ENCODE measurements around the gene SLC16A12.

Gene SLC16A12

DNA sequence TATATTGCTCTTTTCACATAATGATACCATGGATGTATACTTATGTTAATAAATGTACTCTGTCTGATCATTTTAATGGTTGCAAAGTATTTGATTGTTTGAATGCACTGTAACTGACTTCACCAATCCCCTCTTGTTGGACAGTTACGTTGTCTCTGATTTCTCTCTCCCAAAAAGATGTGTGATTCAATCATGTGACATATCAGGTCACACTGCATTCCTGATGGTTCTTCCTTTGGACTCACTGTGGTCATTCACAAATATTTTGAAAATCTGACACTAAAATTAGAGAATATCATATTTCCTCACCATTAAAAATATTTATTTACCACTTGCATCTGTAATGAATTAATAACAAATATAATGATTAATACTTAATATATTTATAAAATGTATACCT lies 22.2 kb downstream of the SLC16A12 start:
- DNase-seq (ENCODE audit: low spot score): no peak

DNA sequence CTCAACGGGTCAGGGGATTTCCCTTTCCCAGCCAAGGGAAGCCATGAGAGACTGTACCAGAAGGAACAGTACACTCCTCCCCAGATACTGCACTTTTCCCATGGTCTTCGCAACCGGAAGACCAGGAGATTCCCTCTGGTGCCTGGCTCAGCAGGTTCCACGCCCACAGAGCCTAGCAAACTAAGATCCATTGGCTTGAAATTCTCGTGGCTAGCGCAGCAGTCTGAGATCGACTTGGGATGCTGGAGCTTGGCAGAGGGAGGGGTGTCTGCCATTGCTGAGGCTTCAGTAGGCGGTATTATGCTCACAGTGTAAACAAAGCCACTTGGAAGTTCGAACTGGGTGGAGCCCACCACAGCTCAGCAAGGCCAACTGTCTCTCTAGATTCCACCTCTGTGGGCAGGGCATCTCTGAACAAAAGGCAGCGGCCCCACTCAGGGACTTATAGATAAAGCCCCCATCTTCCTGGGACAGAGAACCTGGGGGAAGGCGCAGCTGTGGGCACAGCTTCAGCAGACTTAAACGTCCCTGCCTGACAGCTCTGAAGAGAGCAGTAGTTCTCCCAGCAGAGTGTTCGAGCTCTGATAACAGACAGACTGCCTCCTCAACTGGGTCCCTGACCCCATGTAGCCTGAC lies 29.6 kb downstream of the SLC16A12 start:
- DNase-seq (ENCODE audit: low spot score): no peak

DNA sequence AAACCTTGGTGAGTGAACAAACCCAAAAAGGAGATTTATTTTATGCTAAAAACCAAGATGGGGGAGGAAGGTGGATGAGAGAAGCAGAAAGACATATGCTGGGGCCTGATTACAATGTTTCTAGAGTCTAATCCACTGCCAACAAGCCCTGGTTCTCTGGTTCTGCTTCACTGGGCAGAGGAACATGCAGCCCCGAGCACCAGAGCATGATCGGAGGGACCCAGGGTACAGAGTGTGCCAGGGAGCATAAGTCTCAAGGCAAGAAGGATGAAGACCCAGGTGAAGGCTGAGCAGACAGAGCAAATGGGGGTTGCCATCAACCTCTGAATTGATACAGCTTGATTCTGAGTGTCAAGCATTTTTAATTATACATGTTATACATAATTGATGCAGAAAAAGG lies 30.7 kb downstream of the SLC16A12 start:
- no peak for DNase-seq (ENCODE audit: low spot score)

DNA sequence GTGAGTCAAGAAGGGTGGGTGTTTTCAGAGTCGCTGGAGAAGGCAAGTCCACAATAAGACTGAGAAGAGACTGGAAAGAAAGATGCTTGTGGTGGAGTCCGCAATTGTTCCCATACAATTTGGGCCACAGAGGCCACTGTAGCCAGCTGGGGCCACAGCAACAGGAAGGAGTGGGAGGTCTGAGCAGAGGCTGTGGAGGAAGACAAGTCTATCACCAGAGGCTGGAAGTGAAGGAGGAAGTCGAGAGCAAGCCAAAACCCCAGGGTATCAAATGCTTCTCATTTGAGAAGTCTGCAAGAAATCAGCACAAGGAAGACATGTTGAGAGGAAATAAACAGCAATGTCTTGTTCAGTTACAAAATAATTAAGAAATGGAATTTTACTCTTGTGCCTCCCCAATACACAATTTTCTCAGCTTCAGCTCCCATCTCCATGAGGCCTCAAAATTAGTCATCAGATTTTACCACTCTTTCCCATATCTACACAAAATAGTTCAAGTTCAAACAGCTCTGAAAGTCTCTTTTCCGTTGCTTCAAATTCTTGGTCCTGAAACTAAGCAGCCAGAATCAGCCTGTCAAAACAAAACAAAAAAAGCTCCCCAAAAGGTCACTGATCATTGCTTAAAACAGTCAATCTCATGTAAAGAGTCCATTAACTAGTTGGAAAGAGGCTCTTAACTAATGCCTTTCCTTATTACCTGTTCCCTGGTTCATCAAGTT lies 31.6 kb downstream of the SLC16A12 start:
- DNase-seq (ENCODE audit: low spot score): no peak

DNA sequence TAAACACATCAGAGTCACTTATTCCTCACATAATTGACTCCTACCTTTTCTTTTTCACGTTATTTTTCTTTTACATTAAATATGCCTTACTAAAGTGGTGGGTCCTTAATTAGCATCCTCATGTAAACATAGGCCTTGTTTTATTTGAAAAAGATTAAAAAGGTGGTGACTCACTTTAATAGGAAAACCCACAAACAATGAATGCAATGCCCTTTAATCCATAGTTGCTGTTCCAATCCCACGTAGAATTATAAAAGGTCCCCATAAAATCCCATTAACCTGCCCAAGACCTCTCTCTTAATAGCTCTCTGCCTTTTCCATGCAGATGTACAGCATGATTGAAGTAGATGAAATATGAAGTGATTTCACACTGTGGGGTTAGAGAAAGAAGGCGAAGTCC lies 32.2 kb downstream of the SLC16A12 start:
- DNase-seq (ENCODE audit: low spot score): no peak

DNA sequence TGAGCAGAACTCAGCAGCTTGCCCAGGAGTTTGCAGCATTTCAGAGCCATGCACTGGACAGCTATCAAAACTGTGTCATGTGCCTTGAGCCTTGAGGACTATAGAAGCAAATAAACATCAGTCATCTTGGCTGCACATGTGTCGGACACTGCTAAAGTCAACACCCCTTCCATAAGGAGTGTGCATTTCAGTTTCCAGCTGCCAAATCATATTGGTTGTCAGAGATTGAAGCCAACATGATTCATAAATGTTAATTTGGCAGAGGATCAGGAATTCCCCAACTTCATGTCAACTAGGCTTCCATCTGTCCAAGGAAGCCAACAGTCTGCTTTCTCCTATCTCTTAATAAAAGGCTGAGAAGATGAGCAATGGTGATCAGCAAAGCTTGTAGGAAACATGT lies 32.8 kb downstream of the SLC16A12 start:
- DNase-seq (ENCODE audit: low spot score): no peak

DNA sequence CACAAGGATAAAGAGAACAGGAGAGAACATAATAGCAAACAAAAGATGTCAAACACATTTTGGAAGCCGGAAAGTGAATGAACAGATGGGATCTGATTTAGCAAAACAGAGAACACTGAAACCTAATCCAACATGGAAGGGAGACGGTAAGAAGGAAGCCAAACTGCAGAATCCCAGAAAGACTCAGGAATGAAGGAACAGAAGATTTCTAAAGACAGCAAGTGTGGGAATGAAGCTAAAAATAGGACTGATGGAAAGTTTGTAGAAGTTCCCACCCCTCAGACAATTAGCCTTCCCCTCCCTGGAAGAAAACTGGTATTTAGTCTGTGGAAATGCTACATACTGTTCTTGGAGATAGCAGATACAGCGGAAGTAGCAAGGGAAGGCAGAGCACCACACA lies 40.8 kb downstream of the SLC16A12 start:
- no peak for DNase-seq (ENCODE audit: low spot score)

DNA sequence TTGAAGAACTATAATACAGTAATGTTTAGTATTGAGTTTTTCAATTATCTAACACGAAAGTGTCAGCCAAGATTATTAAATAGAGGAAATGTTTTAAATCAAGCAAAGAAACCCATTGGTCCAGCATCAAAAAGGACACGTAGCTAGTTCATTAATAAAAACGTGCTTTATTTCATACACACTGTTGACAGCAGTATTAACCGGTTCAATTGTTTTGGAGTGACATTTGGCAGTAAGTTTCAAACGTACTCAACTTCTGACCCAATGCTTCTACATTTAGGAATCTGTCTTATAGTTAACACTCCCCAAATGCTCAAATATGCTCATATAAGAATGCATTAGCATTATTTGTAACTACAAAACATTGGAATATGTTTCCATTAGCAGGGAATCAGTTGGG lies 41.3 kb downstream of the SLC16A12 start:
- DNase-seq (ENCODE audit: low spot score): no peak

DNA sequence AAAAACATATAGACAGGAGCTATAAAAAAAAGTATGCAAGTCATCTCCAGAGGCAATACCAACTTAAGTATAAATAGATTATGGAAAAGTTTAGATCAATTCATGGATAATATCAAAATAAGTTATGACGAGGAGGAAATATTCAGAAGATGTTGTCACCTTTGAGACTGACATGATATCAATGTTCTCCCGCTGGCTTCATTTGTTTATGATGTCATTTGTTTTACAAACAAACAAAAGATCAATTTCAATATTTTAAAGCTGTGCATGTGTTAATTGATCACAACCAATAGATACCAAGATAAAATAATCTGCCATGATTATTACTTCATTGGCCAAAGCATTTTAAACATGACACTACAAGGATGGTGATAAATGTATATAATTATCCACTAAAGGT lies 43.5 kb downstream of the SLC16A12 start:
- no peak for DNase-seq (ENCODE audit: low spot score)

DNA sequence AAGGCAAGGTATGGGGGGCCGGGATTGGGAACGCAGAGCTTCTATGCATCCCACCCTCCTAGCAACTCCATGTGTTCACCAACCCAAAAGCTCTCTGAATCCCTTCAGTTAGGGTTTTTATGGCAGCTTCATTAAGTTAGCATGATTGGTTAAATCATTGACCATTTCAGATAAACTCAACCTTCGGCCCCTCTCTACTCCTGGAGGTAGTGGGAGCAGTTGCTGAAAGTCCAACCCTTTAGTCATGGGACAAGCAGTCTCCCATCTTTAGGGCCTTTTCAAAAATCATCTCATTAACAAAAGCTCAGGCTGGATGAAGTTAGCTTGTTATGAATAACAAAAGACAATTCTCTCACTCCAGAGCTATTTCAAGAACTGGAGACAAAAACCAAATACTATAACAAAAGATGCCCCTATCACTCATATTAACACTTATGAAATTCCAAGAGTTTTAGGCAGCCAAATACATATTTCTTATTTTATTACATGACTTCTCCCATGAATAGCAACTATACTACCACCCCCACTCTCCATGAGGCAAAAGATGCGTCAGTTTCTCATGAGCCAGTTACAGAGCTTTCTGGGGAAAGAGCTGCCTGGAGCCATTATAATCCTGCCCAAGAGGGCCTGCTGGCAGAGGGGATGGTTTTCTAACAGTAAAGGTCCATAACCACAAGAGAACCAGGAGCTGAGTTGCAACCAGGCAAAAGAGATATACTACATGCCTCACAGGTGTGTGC lies 44.6 kb downstream of the SLC16A12 start:
- no peak for DNase-seq (ENCODE audit: low spot score)

DNA sequence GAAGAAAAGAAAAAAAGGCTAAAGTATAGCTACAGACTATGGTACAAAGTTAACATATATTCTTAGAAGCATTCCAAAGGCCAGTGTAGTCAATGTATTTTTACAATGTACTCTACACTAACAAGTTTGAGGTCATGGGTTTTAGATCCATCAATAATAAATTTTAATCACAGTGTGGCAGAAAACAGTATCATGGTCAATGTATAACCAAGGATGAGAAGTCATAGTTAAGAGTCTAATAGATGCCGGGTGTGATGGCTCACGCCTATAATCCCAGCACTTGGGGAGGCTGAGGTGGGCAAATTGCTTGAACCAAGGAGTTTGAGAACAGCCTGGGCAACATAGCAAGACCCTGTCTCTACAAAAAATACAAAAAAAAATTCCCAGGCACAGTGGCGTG lies 53.1 kb downstream of the SLC16A12 start:
- DNase-seq (ENCODE audit: low spot score): no peak

DNA sequence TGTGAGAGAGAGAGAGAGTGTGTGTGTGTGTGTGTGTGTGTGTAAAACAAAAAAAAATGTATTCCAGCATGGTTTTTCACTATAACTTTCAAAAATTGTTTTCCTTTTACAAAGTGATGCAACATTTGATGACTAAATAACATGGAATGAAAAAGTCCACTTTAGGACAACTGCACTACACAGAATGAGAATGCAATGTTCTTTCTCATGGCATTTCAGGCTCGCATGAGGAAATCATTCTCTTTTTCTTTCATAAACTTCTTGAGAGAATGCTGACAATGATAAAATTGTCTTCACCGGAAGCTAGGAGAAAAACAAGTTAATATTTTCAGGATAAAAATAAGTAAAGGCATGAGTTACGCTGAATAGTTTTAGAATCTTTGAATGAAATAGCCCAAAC lies 53.7 kb downstream of the SLC16A12 start:
- DNase-seq (ENCODE audit: low spot score): no peak

DNA sequence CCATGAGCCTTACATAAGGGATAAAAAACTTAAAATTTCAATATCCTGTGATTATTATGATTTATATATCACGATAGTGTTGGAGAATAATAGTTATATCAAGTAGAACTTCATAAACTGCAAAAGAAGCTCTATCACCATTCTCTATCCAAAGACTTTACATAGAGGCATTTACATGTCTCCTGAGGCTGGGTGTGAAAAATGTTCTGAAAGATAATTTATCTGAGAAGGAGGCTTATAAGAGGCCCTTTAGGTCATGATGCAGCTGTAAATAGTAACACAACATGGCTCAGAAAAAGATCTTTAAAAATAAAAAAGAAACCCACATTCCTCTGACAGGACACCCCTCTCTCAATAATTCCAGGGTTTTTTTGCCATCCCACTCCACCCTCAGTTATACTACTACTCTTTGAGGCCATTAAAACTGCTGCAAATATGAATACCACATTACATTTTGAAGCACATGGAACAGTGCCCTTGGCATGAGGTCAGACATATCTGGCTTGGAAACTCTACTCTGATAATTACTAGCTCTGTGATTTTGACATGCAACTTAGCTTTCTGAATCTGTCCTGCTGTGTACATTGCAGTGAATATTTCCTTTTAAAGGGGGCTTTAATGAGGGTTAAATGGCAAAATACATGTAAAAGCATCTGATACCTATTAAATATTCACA lies 55.5 kb downstream of the SLC16A12 start:
- DNase-seq (ENCODE audit: low spot score): no peak

DNA sequence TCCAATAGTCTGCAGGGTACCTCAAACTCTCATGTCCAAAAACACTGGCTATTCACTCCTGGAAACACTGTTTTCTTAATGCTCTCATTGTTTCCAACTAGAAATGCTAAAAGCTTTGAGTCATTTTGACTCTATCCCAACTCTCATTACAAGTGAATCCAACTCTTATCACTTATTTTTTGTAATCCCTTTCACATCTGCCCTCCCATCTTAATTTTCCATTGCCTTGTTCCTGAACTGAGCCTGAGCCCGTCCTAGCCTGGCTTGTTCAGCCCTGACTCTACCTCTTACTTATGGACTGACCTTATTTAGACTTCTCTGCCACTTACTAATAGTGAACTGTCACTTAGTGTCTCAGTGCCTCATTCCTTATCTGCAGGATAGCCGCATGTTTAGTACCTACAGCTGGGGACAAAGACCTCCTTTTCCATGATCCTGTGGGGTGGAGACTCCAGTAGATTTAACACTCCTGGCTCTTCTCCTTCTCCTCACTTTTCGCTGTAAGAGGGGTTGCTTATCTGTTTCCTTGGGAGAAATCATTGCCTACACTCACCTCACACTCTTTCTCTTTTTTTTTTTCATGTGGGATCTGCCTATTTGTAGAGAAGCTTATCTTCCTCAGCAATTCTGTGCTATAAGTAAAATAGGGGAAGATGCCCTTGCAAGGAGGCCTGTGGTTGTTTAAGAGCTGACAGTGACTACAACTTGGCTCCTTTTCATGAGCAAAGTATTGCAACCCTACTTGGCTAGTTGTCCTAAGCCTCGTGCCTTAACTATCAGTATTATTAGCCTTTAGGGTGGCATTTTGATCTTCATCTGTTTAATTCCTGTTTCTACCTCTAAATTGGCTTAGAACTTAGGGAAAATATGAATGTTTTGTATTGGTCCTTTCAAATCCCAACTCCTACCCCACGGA lies 56.4 kb downstream of the SLC16A12 start:
- no peak for DNase-seq (ENCODE audit: low spot score)

DNA sequence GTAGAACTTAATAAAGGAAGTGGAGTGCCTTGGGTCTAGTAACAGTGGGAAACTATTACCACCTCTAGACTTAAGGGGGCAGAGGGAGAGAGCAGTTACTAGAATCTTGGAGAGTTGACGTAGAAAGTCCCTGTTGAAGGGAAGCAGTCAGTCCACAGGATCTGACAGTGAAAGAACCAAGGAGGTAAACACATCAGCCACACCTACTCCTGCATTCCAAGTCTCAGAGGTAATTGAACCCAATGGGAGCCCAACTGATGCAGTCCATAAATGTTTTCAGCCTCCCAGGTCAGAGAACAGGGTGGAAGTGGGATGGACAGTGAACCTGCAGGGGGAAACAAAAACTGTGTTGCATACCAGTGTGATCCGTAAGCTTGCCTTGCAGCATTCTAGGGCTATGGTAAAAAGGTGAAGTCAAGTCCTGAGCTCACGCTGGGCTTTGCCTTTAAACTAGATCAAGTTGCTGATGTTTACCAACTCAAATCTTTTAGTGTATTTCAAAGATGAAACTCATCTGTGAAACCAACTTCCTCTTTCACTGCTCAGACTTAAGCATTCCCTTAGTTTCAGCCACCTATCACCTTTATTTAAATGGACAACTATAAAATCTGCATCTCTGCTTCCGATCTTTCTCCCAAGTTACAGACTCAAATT lies 57.2 kb downstream of the SLC16A12 start:
- no peak for DNase-seq (ENCODE audit: low spot score)

DNA sequence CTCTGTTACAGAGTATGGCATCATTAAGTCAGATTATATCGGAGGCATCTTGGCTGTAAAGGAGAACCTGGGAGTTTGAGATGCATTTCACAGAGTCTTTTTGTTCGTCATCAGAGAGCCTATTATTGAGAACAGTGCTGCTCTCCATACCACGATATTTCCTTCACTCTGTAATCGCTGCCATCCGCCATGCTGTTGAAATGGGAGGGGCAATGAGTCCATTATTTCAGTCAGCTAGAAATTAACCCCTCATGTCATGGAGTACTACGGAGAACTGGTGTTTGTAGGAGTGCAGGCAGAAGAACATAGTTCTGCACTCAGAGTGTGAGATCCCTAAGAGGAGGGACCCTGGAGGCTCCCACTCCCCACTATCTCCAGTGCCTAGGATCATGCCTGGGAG lies 59.2 kb downstream of the SLC16A12 start:
- DNase-seq (ENCODE audit: low spot score): no peak

DNA sequence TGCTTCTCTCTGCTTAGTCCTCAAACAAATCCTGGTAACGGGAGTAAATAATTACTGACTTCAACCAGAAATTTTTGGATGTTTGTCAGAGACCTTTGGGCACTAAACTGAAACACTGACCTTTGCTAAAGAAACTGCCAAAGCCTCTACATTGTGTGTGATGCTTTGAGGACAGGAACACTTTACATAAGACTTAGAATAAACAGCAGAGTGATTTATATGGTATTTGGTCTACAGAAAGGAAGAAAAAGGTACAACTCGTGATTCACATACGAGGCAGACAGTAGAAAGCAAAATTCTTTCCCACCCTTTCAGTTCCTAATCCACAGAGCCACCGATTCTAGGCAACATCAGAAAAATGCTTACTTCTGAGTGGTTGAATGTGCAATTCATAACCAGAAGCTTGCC lies 59.8 kb downstream of the SLC16A12 start:
- DNase-seq (ENCODE audit: low spot score): peak; percentile 20

DNA sequence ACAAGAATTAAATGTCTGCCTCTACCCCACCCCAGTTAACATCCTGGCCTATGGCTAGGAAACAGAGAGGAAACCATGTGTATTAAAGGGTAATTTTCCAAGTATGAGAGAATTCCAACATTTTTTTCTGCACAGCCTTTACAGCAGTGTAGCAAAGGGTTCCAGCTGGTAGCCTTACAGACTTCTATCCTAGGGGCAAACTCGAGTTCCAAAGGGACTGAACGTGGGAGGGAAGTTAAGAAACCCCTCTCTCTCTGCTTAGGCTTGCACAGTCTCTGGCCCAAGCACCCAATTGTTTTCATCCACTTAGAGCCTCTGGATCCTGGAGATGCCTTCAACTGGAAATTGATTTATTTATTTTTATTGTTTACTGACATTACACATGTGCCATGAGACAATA lies 60.3 kb downstream of the SLC16A12 start:
- peak; percentile 20 for DNase-seq (ENCODE audit: low spot score)

DNA sequence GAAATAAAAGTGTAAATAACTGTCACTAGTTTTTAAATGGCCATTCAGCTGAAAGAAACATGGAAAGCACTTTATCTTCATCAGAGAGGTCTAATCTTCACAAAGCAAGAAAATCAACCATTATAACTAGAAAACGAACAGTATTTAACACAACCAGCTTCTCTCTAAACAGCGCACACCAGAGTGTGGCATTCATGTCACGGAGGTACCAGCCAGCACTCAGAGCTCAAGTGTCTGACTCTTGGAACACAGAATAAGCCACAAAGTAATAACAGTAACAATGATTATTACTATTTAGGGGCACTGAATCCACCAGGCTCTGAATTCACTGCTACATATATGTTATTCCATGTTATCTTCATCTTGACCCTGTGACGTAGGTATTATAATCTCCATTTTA lies 60.9 kb downstream of the SLC16A12 start:
- DNase-seq (ENCODE audit: low spot score): no peak

DNA sequence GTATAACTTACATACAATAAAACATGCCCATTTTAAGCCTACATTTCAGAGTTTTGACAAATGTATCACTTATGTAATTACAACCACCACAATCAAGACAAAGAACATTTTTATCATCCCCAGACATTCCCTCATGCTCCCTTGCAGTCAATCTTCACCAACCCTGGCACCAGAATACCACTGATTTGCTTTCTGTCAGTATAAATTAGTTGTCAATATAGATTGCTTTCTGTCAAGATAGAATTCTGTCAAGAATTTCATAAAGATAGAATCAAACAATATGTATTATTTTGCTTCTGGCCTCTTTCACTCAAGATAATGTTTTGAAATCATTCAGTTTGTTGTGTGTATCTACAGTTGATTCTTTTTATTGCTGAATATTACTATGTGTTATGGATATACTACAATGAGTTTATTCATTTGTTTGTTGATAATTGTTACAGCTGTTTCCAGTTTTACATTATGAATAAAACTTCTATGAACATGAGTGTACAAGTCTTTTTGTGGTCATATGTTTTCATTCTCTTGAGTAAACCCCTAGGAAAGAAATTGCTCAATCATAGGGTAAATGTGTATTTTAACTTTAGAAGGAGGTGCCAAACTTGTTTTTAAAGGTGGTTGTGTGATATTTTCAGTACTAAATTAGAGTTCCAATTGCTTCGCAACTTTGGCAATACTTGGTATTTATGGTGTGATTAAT lies 64.1 kb downstream of the SLC16A12 start:
- DNase-seq (ENCODE audit: low spot score): no peak

DNA sequence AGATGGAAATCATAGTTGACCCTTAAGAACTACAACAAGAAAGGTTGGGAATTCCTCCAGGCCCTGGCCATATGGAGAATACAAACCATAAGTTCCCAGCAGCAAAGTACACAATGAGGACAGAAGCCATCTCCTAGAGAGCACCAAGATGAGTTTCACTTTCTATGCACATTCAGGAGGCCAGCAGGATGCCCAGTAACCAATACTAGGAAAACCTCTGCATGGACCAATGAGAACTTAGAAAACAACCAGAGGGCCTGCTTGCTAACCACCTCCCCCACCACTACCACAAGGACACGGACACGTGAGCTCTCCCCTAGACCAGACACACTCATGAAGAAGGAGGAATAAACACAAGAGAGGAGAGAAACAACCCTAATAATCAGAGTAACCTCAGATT lies 64.8 kb downstream of the SLC16A12 start:
- no peak for DNase-seq (ENCODE audit: low spot score)

All from globus pallidus (tissue), 1 donor.